HAP-1 (cell line): ENCODE measurements around the gene NOD2.

Experiments
- DNase-seq, 2 experiments: peaks; one replicate each; pipeline ENCODE4 v3.0.0-alpha.2; 2016 to 2020; ENCODE audit warnings: low spot score in 2 of 2
- H3K27me3 ChIP-seq: fragments of 250-450 bp; sonication (Bioruptor Pico); 2 replicates; pipeline ENCODE4 v1.5.1; 2020; ENCODE audit warnings: low read depth, mild to moderate bottlenecking, moderate library complexity
- H3K36me3 ChIP-seq: fragments of 250-450 bp; sonication (Bioruptor Pico); replicated peaks from 2 replicates; pipeline ENCODE4 v1.5.1; 2020; ENCODE audit warnings: mild to moderate bottlenecking
- H3K4me1 ChIP-seq: fragments of 250-450 bp; sonication (Bioruptor Pico); 2 replicates; pipeline ENCODE4 v1.5.1; 2020; ENCODE audit warnings: mild to moderate bottlenecking
- H3K4me3 ChIP-seq: fragments of 250-450 bp; sonication (Bioruptor Pico); 2 replicates; pipeline ENCODE4 v1.5.1; 2020; ENCODE audit warnings: mild to moderate bottlenecking, moderate library complexity
- H3K9me3 ChIP-seq: fragments of 250-450 bp; sonication (Bioruptor Pico); 2 replicates; pipeline ENCODE4 v1.5.1; 2020; ENCODE audit warnings: mild to moderate bottlenecking, moderate library complexity
- in situ Hi-C: fragments of 300-500 bp; cut with MboI; formaldehyde crosslinking; loops from 3 replicates; pipeline ENCODE4 v1.14.3; 2020; ENCODE audit warnings: low sequenced_read_pairs, inconsistent platforms, mixed read lengths

Gene NOD2

DNA sequence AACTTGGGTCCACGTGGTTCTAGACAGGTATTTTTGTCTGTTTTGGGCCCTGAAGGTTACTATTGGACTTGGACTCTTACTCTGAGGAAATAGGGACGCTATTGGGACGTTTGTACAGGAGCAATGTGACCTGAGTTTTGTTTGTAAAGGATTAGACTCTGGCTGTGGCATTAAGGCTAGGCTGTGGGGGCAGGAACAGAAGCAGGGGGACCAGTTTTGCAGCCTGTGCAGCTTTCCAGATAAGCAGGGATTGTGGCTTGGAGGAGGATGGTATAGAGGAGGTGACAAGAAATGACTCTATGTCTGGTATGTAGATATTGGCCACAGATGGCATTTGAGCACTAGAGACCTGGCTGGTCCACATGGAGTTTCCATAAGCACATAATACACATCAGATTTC, 12.8 kb downstream of the NOD2 start:
- no peaks in the 10 kb centered on the region for H3K27me3 ChIP-seq
- in situ Hi-C loops: no loop called here

DNA sequence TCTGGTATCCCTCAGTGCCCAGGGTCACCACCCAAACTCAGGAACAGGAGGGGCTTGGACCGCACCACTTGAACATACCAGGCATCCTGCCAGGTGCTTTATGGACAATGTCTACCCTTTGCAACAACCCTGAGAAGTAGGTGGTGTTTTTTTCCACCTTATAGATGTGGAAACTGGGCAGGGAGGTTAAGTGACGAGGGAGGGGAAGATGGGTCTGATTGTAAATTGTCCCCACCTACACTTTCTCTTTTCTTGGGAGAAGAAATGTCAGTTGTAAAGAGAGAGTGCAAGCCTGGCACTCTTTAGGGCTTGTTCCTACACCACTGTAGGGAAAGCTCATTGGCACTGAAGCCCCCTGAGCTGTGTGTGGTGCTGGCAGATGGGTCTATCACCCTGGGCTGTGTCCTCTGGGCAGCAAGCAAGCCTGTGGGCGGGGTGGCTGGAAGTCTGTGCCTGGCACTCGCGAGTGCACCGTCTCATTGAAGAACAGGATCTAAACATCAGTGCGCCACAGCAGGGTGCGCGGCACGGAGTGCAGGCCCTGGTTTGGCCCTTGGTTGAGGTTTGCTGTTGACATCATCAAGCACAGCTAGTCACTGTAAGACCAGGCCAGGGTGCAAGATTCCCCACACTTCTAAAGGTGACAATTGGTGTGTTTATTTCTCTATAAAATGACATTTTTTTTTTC, 15.1 kb downstream of the NOD2 start:
- Histone ChIP-seq H3K36me3 (no peaks in the 10 kb centered on the region), H3K27me3 (no peaks in the 10 kb centered on the region), H3K9me3 (peaks cover 17% of the 10 kb centered on the region; the same call in 1 of the 2 replicates), H3K4me1 (no peaks in the 10 kb centered on the region), H3K4me3 (no peak overlapping the region)
- no peak for DNase-seq
- in situ Hi-C loops: no loop called here

More for the DNA sequence above, 12.8 kb downstream of the NOD2 start:
- H3K4me3 ChIP-seq: no peak overlapping the region
- no peaks in the 10 kb centered on the region for H3K4me1 ChIP-seq
- DNase-seq: no peak
- peaks cover 17% of the 10 kb centered on the region; the same call in 1 of the 2 replicates for H3K9me3 ChIP-seq
- H3K36me3 ChIP-seq: no peaks in the 10 kb centered on the region

DNA sequence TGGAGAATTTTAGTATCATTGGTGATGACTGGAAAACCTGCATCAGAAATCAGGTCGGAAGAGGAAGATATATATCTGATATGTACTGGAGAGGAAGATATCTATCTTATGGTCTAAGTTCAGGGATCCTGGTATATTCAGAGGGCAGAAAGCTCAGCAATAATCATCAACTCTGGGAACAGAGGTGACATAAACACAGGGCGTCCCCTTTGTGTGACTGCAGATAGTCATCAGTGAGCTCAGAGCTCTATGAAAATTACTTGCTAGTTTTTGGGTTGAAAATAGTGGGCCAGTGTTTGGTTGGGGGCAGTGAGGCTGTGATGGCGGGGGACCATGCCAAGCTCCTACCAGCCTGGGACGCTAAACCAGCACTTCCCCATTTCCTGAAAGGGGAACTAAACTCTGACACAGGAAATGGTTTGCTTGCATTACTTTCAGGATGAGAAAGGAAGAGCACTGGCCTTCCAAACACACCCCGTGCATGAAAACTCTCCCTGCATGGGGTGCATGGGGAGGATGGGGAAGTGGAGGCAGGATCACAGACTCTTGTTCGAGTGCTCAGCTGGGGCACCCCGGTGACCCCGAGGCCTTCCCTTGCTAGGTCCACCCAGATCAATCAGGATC, 15.8 kb downstream of the NOD2 start:
- Histone ChIP-seq H3K36me3 (no peaks in the 10 kb centered on the region), H3K4me3 (no peak overlapping the region), H3K4me1 (no peaks in the 10 kb centered on the region), H3K27me3 (no peaks in the 10 kb centered on the region), H3K9me3 (peaks cover 10% of the 10 kb centered on the region; the same call in 1 of the 2 replicates)
- DNase-seq: no peak
- in situ Hi-C loops: no loop called here

DNA sequence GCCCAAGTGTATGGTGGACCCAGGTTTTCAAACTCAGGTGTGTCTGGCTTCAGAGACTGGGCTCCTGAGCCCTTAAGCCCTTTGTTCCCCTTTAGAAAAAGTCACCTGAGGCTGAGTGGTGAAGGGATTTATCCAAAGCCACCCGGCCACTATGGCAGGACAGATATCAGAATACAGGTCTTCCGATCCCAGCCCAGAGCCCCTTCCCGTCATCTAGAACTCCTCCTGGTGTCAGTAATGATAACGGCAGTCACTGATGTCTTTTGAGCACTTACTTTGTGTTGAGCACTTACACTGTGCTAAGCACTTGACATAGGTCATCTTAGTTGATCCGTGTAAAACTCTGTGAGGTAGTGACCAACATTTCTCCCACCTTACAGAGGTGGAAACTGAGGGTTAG, 16.6 kb downstream of the NOD2 start:
- no peaks in the 10 kb centered on the region for H3K36me3 ChIP-seq
- no peak for DNase-seq
- no peak overlapping the region for H3K4me3 ChIP-seq
- in situ Hi-C loops: no loop called here
- no peaks in the 10 kb centered on the region for H3K4me1 ChIP-seq
- peaks cover 2% of the 10 kb centered on the region; the same call in 1 of the 2 replicates for H3K9me3 ChIP-seq
- H3K27me3 ChIP-seq: no peaks in the 10 kb centered on the region

DNA sequence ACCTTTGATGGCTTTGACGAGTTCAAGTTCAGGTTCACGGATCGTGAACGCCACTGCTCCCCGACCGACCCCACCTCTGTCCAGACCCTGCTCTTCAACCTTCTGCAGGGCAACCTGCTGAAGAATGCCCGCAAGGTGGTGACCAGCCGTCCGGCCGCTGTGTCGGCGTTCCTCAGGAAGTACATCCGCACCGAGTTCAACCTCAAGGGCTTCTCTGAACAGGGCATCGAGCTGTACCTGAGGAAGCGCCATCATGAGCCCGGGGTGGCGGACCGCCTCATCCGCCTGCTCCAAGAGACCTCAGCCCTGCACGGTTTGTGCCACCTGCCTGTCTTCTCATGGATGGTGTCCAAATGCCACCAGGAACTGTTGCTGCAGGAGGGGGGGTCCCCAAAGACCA, 17.6 kb downstream of the NOD2 start:
- no peak overlapping the region for H3K4me3 ChIP-seq
- H3K9me3 ChIP-seq: no peaks in the 10 kb centered on the region
- in situ Hi-C loops: no loop called here
- H3K27me3 ChIP-seq: no peaks in the 10 kb centered on the region
- H3K4me1 ChIP-seq: no peaks in the 10 kb centered on the region
- DNase-seq: no peak
- H3K36me3 ChIP-seq: no peaks in the 10 kb centered on the region

DNA sequence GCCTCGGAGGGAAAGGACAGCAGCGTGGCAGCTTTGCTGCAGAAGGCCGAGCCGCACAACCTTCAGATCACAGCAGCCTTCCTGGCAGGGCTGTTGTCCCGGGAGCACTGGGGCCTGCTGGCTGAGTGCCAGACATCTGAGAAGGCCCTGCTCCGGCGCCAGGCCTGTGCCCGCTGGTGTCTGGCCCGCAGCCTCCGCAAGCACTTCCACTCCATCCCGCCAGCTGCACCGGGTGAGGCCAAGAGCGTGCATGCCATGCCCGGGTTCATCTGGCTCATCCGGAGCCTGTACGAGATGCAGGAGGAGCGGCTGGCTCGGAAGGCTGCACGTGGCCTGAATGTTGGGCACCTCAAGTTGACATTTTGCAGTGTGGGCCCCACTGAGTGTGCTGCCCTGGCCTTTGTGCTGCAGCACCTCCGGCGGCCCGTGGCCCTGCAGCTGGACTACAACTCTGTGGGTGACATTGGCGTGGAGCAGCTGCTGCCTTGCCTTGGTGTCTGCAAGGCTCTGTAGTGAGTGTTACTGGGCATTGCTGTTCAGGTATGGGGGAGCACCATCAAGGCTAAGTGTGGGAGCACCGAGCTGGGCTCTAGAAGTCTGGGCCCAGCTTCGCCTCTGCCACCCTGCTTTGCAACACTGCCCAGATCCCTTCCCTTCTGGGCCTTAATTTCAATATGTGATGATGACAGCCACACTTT, 18.6 kb downstream of the NOD2 start:
- no peak for DNase-seq
- in situ Hi-C loops: no loop called here
- Histone ChIP-seq H3K4me1 (no peaks in the 10 kb centered on the region), H3K27me3 (no peaks in the 10 kb centered on the region), H3K4me3 (no peak overlapping the region), H3K9me3 (no peaks in the 10 kb centered on the region), H3K36me3 (no peaks in the 10 kb centered on the region)

DNA sequence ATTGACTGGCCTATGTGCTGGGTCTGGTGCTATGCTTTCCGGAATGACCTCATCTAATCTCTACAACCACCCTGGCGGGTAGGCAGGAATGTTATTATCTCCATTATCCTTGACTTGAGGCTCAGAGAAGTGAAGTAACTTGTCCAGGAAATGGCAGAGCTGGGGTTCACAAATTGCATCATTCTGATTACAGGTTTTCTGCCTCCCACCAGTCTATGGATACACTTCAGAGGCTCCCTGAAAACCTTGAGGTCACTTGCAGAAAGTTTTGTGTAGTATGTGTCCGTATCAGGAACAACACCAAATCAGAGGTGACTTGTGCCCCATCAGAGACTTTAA, 19.1 kb downstream of the NOD2 start:
- Histone ChIP-seq H3K4me1 (no peaks in the 10 kb centered on the region), H3K4me3 (no peak overlapping the region), H3K36me3 (no peaks in the 10 kb centered on the region), H3K9me3 (no peaks in the 10 kb centered on the region), H3K27me3 (no peaks in the 10 kb centered on the region)
- no peak for DNase-seq
- in situ Hi-C loops: no loop called here

DNA sequence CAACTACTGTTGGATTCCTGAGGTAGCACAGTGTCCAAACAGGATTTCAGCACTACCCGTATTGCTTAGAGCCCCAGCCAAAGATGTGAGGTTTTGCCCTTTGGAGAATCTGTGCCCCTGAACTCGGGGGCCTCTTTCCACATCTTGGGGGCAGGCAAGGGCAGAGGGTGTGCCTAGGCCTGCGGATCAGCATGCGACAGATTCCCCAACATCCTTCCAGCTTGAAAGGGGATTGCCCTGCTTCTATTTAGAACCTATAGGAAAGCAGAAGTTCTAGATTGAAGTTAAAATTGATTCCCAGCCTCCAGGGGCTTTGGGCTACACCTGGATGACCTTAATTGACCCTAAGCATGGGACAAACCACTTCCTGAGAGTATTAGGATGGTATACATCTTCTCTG, 19.6 kb downstream of the NOD2 start:
- DNase-seq: no peak
- no peaks in the 10 kb centered on the region for H3K36me3 ChIP-seq
- no peak overlapping the region for H3K4me3 ChIP-seq
- no peaks in the 10 kb centered on the region for H3K4me1 ChIP-seq
- no peaks in the 10 kb centered on the region for H3K9me3 ChIP-seq
- H3K27me3 ChIP-seq: no peaks in the 10 kb centered on the region
- in situ Hi-C loops: no loop called here

DNA sequence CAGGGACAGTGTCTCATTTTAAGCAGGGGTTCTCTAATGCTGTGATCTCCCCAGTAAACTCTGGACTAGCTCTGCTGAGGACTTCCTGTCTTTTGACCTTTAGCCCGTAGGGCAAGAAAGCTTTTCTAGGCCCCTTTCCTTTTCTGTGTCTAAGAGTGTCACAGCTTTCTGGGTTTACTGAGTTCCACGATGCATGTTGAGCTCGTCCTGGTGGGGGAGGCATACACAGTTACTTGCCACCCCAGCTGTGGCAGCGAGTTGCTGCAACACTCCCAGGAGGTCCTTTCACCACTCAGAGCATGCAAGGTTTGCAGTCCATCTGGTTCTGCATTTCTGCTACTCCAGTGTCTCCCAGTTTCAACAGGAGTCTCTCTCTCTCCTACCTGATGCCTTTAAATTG, 23.7 kb downstream of the NOD2 start:
- DNase-seq: no peak

DNA sequence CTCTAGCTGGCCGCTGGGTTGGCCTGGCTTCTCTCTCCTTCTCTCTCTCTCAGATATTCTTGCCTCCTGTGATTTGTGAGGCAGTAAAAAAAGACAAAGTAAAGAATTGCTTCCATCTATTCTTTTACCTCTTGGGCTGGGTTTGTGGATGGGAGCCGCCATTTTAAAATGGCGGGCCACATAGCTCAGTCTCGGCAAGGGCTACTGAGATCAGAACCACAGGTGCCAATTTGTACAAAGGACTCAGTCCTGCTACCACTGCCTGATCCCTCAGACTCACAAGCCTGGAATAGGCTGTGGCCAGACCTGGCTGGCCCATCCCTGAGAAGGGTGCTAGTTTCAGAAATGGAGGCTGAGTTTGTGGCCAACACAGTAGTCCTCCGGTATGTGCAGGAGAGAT, 24.1 kb downstream of the NOD2 start:
- in situ Hi-C loops: no loop called here
- Histone ChIP-seq H3K4me3 (no peak overlapping the region), H3K9me3 (no peaks in the 10 kb centered on the region), H3K27me3 (no peaks in the 10 kb centered on the region), H3K36me3 (no peaks in the 10 kb centered on the region), H3K4me1 (no peaks in the 10 kb centered on the region)
- no peak for DNase-seq

More for the DNA sequence above, 23.7 kb downstream of the NOD2 start:
- H3K9me3 ChIP-seq: no peaks in the 10 kb centered on the region
- H3K4me1 ChIP-seq: no peaks in the 10 kb centered on the region
- H3K36me3 ChIP-seq: no peaks in the 10 kb centered on the region
- H3K4me3 ChIP-seq: no peak overlapping the region
- in situ Hi-C loops: no loop called here
- H3K27me3 ChIP-seq: no peaks in the 10 kb centered on the region

DNA sequence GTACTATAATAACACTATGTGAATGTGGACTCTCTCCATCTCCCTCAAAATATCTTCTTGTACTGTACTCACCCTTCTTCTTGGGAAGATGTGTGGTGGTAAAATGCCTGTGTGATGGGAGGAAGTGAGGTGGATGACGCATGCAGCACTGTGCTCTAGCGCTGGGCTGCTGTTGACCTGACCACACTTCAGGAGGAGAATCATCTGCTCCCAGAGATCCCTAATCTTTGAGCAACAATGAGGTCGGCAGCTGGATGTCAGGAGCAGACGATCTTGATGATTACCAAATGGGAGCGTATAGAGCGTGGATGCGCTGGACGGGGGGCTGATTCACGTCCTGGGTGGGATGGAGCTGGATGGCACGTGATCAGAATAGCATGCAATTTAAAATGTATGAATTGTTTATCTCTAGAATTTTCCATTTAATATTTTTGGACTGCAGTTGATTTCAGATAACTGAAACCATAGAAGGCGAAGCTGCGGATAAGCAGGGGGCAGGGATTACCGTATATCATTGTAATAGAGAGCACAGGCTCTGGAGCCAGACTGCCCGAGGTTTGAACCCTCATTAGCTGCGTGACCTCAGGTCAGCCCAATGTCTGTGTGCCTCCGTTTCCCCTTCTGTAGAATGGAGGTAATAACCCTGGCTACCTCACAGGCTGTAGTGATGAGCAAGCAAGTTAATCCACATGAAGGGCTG, 24.8 kb downstream of the NOD2 start:
- no peaks in the 10 kb centered on the region for H3K9me3 ChIP-seq
- in situ Hi-C loops: no loop called here
- no peaks in the 10 kb centered on the region for H3K4me1 ChIP-seq
- no peak for DNase-seq
- H3K4me3 ChIP-seq: no peak overlapping the region
- no peaks in the 10 kb centered on the region for H3K27me3 ChIP-seq
- H3K36me3 ChIP-seq: no peaks in the 10 kb centered on the region

DNA sequence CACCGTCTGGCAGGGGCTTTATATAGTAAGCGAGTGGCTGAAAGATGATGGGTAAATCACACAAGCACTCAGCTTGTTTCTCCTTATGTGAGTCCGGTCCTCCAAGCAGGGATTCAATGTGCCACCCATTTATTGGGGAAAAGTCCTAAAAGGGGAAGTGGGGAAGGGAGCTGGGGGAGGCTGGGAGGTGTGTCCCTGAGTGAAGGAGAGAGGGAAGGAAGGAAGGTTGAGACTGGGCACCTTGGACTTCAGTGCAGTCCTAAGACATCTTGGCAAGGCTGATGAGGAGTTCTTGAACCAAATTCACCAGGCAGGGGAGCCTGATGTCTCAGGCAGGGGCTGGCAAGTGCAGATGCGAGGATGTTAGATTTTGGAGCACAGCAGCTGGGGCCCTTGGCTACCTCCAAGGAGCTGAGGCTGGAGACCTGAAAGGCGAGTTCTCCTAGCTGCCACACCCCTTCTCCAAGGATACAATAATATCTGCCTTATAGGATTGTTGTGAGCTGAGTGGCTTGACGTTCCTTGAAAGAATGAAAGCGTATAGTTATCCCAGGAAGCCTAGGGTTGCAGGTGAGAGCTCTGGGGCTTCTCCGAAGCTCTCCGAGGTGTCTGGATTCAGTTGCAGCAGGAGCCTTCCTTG, 25.5 kb downstream of the NOD2 start:
- DNase-seq: no peak
- no peaks in the 10 kb centered on the region for H3K27me3 ChIP-seq
- in situ Hi-C loops: no loop called here
- H3K36me3 ChIP-seq: no peaks in the 10 kb centered on the region
- H3K4me3 ChIP-seq: no peak overlapping the region
- no peaks in the 10 kb centered on the region for H3K4me1 ChIP-seq
- no peaks in the 10 kb centered on the region for H3K9me3 ChIP-seq

DNA sequence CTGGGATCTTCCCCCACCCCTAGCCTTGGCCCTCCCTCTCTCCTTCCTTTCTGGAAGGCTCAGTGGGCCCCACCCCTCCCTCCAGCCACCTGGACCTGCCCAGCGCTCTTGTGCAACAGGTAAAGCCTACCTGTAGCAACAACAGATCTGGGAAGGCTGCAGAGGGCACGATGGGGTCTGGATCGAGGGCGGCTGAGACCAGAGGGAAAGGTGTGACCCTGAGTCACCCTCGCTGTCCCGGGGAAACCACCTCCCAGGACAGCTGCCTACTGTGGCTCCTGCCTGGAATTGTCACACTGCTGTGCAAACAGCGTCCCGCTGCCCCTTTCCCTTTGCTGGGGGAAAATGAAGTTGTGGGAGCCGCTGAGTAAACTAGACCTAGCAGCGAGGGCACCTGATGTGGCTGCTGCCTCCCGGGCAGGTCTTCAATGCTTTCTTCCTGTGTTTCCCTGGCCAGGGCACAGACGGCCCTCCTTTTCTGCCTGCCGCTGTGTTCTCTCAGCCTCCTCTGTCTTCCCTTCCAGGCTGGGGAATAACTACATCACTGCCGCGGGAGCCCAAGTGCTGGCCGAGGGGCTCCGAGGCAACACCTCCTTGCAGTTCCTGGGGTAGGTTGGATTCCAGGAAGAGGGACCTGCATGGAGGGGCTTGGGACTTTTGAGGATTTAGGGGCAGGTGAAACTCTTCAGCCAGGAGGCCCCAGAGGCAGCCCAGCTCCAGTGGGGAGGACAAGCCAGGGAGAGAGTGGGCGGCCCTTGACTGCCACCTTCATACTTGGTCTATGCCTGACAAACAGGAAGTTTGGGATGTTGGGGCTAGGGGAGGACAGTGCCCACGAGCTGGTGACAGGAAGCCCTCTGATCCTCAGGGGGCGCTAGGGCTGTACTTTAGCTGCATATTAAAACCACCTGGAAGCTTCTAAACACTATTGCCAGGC, 26.3 kb downstream of the NOD2 start:
- Histone ChIP-seq H3K9me3 (no peaks in the 10 kb centered on the region), H3K36me3 (no peaks in the 10 kb centered on the region), H3K27me3 (no peaks in the 10 kb centered on the region), H3K4me1 (no peaks in the 10 kb centered on the region), H3K4me3 (no peak overlapping the region)
- in situ Hi-C loops: no loop called here
- DNase-seq: no peak
